K562 (cell line): ENCODE measurements around the gene COL26A1. TPM values are rescaled to one million over a fixed set of nuclear protein-coding genes. Genes with fewer than 3 reads are reported as not detected.
A peak's percentile ranks its signal among the peaks of the same experiment; 100 is the strongest.

ENCODE experiments used
- ATAC-seq: fragments of 200-7000 bp; cut with Tn5 transposase; 3 replicates; pipeline ENCODE4 v1.9.1; 2020; ENCODE audit warnings: moderate library complexity
- BruUV-seq: library from RNA; stranded (reverse); fragments of 400-500 nt; replicated peaks from 2 replicates; lab custom pipeline; 2021; lab: Mats Ljungman, UMichigan
- CTCF ChIA-PET: fragments of 300-600 bp; formaldehyde crosslinking; extraction: SDS; loops from one replicate; lab custom pipeline; 2021; ENCODE audit warnings: low intra/inter-chr PET ratio; lab: Yijun Ruan, JAX
- POLR2A ChIA-PET: fragments of 300-600, 350-650 bp; sonication (Branson Sonifier 250); formaldehyde crosslinking; extraction: SDS; loops from one replicate; lab custom pipeline; 2021; ENCODE audit warnings: antibody characterized with exemption, inconsistent platforms; lab: Yijun Ruan, JAX
- DNase-seq, 4 experiments: peaks; one replicate each; pipeline versions ENCODE4 v3.0.0 to v3.0.0-alpha.2; 2011 to 2018; ENCODE audit warnings: low spot score in 3 of 4, mixed read lengths in 3 of 4; ENCODE audit errors: extremely low read depth in 1 of 4
- FAIRE-seq: peaks from 2 replicates; lab custom pipeline; 2011; peaks lifted over from hg19 to GRCh38; lab: Jason Lieb, UNC
- H2AFZ ChIP-seq: 2 replicates; pipeline ENCODE4 v1.6.0; 2011; ENCODE audit warnings: low read depth, low read length, control low read depth, inconsistent platforms
- H3K27ac ChIP-seq: fragments of 200-600 bp; 3 replicates; pipeline ENCODE4 v1.8.0; 2011; ENCODE audit warnings: low read depth, mild to moderate bottlenecking, control low read depth, inconsistent platforms, low read length, moderate library complexity, mixed read lengths; ENCODE audit errors: extremely low read depth
- H3K27me3 ChIP-seq, 2 experiments: fragments of 300-600 bp in 1 of 2; 2 replicates in 1 of 2; 3 replicates in 1 of 2; pipeline versions ENCODE4 v1.6.0 to v1.8.0; 2011; ENCODE audit warnings: inconsistent platforms in 2 of 2, low read length in 2 of 2, mild to moderate bottlenecking in 1 of 2, mixed read lengths in 1 of 2, moderate library complexity in 1 of 2; ENCODE audit not compliant: control insufficient read depth in 2 of 2, insufficient read depth in 2 of 2
- H3K36me3 ChIP-seq: fragments of 300-600 bp; 3 replicates; pipeline ENCODE4 v1.8.0; 2011; ENCODE audit warnings: mild to moderate bottlenecking, low read length, inconsistent platforms; ENCODE audit not compliant: control insufficient read depth, insufficient read depth
- H3K4me1 ChIP-seq, 2 experiments: fragments of 200-600 bp in 1 of 2; replicated peaks in 1 of 2; 2 replicates in 1 of 2; 3 replicates in 1 of 2; pipeline versions ENCODE4 v1.5.1 to v1.8.0; 2011; ENCODE audit warnings: inconsistent platforms in 2 of 2, low read length in 2 of 2, mild to moderate bottlenecking in 1 of 2, mixed read lengths in 1 of 2, moderate library complexity in 1 of 2; ENCODE audit not compliant: control insufficient read depth in 2 of 2, insufficient read depth in 2 of 2
- H3K4me2 ChIP-seq: 2 replicates; pipeline ENCODE4 v1.6.1; 2011; ENCODE audit warnings: low read length, control low read depth, inconsistent platforms, mixed read lengths; ENCODE audit not compliant: insufficient read depth
- H3K4me3 ChIP-seq: fragments of 200-600 bp; sonication (generic), shearing (Covaris generic); 2 replicates; pipeline ENCODE4 v1.5.1; 2016; ENCODE audit warnings: control low read depth, inconsistent platforms
- H3K79me2 ChIP-seq: fragments of 200-600 bp; 3 replicates; pipeline ENCODE4 v1.8.0; 2011; ENCODE audit warnings: low read length, inconsistent platforms; ENCODE audit not compliant: control insufficient read depth, insufficient read depth
- H3K9ac ChIP-seq, 2 experiments: 2 replicates each; pipeline versions ENCODE4 v1.6.0 to v1.6.1; 2011; ENCODE audit warnings: low read depth in 2 of 2, low read length in 2 of 2, control low read depth in 1 of 2, inconsistent platforms in 1 of 2, mild to moderate bottlenecking in 1 of 2, mixed read lengths in 1 of 2; ENCODE audit not compliant: insufficient read depth in 1 of 2
- H3K9me1 ChIP-seq: one replicate; pipeline ENCODE4 v1.6.0; 2011; ENCODE audit warnings: inconsistent platforms, mild to moderate bottlenecking, low read length, moderate library complexity; ENCODE audit not compliant: control insufficient read depth, insufficient read depth
- H3K9me3 ChIP-seq: replicated peaks from 2 replicates; pipeline ENCODE4 v1.5.1; 2011; ENCODE audit warnings: low read depth, low read length, inconsistent platforms; ENCODE audit not compliant: control insufficient read depth, insufficient read depth
- H4K20me1 ChIP-seq: replicated peaks from 2 replicates; pipeline ENCODE4 v1.6.1; 2011; ENCODE audit warnings: low read length, inconsistent platforms, mixed read lengths; ENCODE audit not compliant: control insufficient read depth, insufficient read depth
- CCNT2 ChIP-seq: IDR thresholded peaks from 2 replicates; pipeline ENCODE4 v1.6.1; 2011; ENCODE audit warnings: borderline replicate concordance, low read depth, mild to moderate bottlenecking, moderate library complexity, mixed read lengths, low read length; ENCODE audit not compliant: insufficient read length; ENCODE audit errors: extremely low read depth
- GABPA ChIP-seq: fragments of 200-800 bp; sonication (Bioruptor generic); conservative IDR thresholded peaks from 2 replicates; pipeline ENCODE4 v1.6.1; 2016; ENCODE audit warnings: low read depth, missing genetic modification characterization, missing compliant biosample characterization
- KDM1A ChIP-seq, 2 experiments: fragments of 450-650 bp; IDR thresholded peaks; 2 replicates each; pipeline ENCODE4 v1.6.1; 2016; ENCODE audit warnings: mild to moderate bottlenecking in 2 of 2
- KLF13 ChIP-seq: fragments of 450-650 bp; IDR thresholded peaks from 2 replicates; pipeline ENCODE4 v1.6.1; 2016; ENCODE audit warnings: missing genetic modification characterization, low read depth, mild to moderate bottlenecking, missing compliant biosample characterization, moderate library complexity, borderline replicate concordance
- MYNN ChIP-seq, 2 experiments: sonication (generic); formaldehyde crosslinking in 1 of 2; IDR thresholded peaks; 2 replicates each; pipeline versions ENCODE4 v1.5.0 to v1.6.1; 2016 to 2020; ENCODE audit warnings: antibody characterized with exemption in 1 of 2, missing genetic modification reagents in 1 of 2
- RBM25 ChIP-seq: fragments of 200-400 bp; formaldehyde crosslinking; IDR thresholded peaks from 2 replicates; pipeline ENCODE4 v1.6.1; 2018; ENCODE audit warnings: low read length, low read depth, moderate library complexity; ENCODE audit not compliant: severe bottlenecking
- SNIP1 ChIP-seq: fragments of 450-650 bp; IDR thresholded peaks from 2 replicates; pipeline ENCODE4 v1.7.1; 2017; ENCODE audit warnings: low read depth, mild to moderate bottlenecking
- ZFP36 ChIP-seq: fragments of 150-350 bp; IDR thresholded peaks from 2 replicates; pipeline ENCODE4 v1.6.1; 2018; ENCODE audit warnings: low read length, low read depth; ENCODE audit not compliant: partially characterized antibody
- ZNF133 ChIP-seq: fragments of 250-450 bp; sonication (Bioruptor Pico); IDR thresholded peaks from 2 replicates; pipeline ENCODE4 v1.4.0; 2020; ENCODE audit warnings: mild to moderate bottlenecking
- WGBS: fragments of 100-300 bp; shearing (Covaris generic); methylation state at CpG from one replicate; pipeline ENCODE4 v1.1.6; 2016; ENCODE audit warnings: low coverage, mixed read lengths; ENCODE audit not compliant: insufficient coverage; ENCODE audit errors: missing lambda C conversion rate; 5-methylcytosine and 5-hydroxymethylcytosine counted together
- in situ Hi-C: fragments of 300-500 bp; cut with MboI; formaldehyde crosslinking; loops from 4 replicates; pipeline ENCODE4 v1.15.0; 2018; ENCODE audit warnings: inconsistent platforms, mixed read lengths
- intact Hi-C: fragments of 100-400 bp; cut with micrococcal nuclease; formaldehyde crosslinking; loops from 2 replicates; pipeline ENCODE4 v1.14.2; 2022
- polyA plus RNA-seq, 8 experiments: library from polyadenylated mRNA; depleted of rRNA in 4 of 8; stranded (reverse) in 5 of 8; unstranded in 3 of 8; fragments of >200 nt; fragmentation: Nextera tagmentation in 2 of 8; fragmentation: Illumina TruSeq in 1 of 8; extraction: Ambion mirVana in 2 of 8; extraction: Trizol in 1 of 8; gene quantifications; 2 replicates each; pipeline versions ENCODE4 v1.2.1 to v1.2.3, GENCODE V29; 2011 to 2014; ENCODE audit warnings: inconsistent platforms in 1 of 8, missing spikeins in 1 of 8
- total RNA-seq, 7 experiments: library from RNA; depleted of rRNA in 6 of 7; stranded (reverse); fragments of >200 nt in 6 of 7; fragmentation: Illumina TruSeq in 2 of 7; extraction: Trizol in 2 of 7; gene quantifications; 2 replicates each; pipeline versions ENCODE4 v1.2.1 to v1.2.3, GENCODE V29; 2011 to 2021; ENCODE audit warnings: low replicate concordance in 1 of 7
- TF ChIP-seq, protein P1 (sequence below): sonication (generic); formaldehyde crosslinking; IDR thresholded peaks from 2 replicates; pipeline ENCODE4 v1.8.0; 2022; ENCODE audit warnings: missing genetic modification reagents, mild to moderate bottlenecking, borderline replicate concordance
- TF ChIP-seq, protein P2 (sequence below): sonication (generic); formaldehyde crosslinking; IDR thresholded peaks from 2 replicates; pipeline ENCODE4 v1.5.0; 2020; ENCODE audit warnings: missing genetic modification reagents

The COL26A1 gene
- total and polyA plus RNA-seq, 9 of the 15 experiments (the other 6 are each of a cell fraction or from before 2014, with no cell fraction given) = 0.04 to 0.39 (median 0.07) TPM; not detected in 5

DNA sequence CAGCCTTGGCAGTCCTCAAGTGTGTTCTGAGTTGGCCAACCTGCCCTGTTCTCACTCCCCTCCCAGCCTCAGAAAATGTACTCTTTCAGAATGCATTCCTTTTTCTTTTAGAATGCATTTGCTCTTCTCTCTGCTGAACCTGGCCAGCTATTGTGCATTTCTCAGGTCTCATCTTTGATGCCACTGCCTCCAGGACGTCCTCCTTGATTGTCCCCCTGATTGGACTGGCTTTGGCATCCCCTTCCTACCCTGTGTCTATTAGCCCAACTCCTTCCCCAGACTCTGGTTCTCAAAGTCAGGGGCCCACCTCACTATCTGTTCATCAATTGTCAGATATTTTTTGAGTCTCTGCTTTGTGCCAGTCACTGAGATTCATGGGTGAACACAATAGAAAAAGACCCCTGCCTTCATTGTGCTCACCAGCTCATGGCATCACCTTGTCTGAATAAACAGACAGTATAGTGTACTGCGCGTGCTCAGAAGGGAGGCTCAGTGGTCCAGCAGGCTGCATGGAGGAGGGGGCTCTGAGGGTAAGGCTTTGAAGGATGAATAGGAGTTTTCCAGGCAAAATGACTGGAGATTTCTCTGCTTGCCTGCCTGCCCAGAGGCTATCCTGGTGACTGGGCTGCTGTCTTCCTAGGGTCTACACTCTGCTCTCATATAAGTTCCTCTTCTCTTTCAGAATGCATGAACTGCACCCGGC, 169.9 kb downstream of the COL26A1 start:
- Histone ChIP-seq H3K9me1 (no peaks in the 10 kb centered on the region), H3K9ac (no peak overlapping the region), H2AFZ (no peak overlapping the region), H3K27me3 (peaks cover 10 to 78% of the 10 kb centered on the region in 2 experiments; a peak in 4 of 5 replicates), H3K36me3 (no peaks in the 10 kb centered on the region), H4K20me1 (peaks cover 7% of the 10 kb centered on the region; the same call in 1 of the 2 replicates)
- no peak for FAIRE-seq
- CTCF ChIA-PET = no interaction called here
- TF ChIP-seq SNIP1 = no peak
- peak; percentile 20 for TF ChIP-seq RBM25
- peak; percentile 91 for TF ChIP-seq ZFP36
- TF ChIP-seq, all 486 proteins: peak for 2
- peaks cover 0 to 14% of the 10 kb centered on the region in 2 experiments; a peak in 2 of 5 replicates for H3K4me1 ChIP-seq
- H3K79me2 ChIP-seq = no peaks in the 10 kb centered on the region
- ATAC-seq (no peak), DNase-seq (no peak)
- 6% methylated on average over 4 of the region's 4 CpGs for WGBS
- no peak overlapping the region for H3K4me3 ChIP-seq
- intact Hi-C loops (no loop called here), in situ Hi-C loops (no loop called here)
- BruUV-seq = no TSS peak
- no peak overlapping the region for H3K4me2 ChIP-seq
- no peak overlapping the region for H3K27ac ChIP-seq
- POLR2A ChIA-PET = interaction anchor here (0.6 kb wide), 1 partner anchor 721 kb away, joined by 3 read pairs; no protein-coding TSS in a partner anchor
- H3K9me3 ChIP-seq = no peaks in the 10 kb centered on the region

DNA sequence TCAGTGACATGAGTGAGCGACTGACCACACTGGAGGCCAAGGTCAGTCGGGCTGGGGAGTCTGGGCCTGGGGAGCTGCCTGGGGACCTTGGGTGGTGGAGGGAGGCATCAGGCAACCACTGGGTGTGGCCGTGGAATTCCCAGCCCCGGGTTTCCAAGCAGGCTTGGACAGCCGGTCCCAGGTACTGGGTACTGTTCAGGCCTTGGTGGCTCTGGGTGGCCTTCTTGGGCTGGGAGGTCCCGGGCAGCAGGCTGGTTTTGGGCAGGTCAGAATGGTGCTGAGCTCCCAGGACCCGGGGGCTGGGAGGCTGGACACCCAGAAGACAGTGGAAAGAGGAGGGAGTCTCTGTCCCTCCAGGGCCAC, 170.4 kb downstream of the COL26A1 start:
- Histone ChIP-seq H3K9me1 (no peaks in the 10 kb centered on the region), H3K4me3 (no peak overlapping the region), H3K4me1 (peaks cover 0 to 17% of the 10 kb centered on the region in 2 experiments; a peak in 2 of 5 replicates), H3K27ac (no peak overlapping the region), H3K27me3 (peaks cover 8 to 73% of the 10 kb centered on the region in 2 experiments; a peak in 4 of 5 replicates), H2AFZ (no peak overlapping the region), H3K9me3 (no peaks in the 10 kb centered on the region), H3K36me3 (no peaks in the 10 kb centered on the region), H3K79me2 (no peaks in the 10 kb centered on the region), H3K4me2 (no peak overlapping the region), H3K9ac (no peak overlapping the region), H4K20me1 (peaks cover 9% of the 10 kb centered on the region; the same call in 1 of the 2 replicates)
- FAIRE-seq = no peak
- ATAC-seq = no peak
- intact Hi-C loops (no loop called here), in situ Hi-C loops (no loop called here)
- BruUV-seq = no TSS peak
- ChIA-PET POLR2A (interaction anchor here (0.6 kb wide), 1 partner anchor 721 kb away, joined by 3 read pairs; no protein-coding TSS in a partner anchor), CTCF (no interaction called here)
- DNase-seq = no peak
- WGBS = 0% methylated on average over 7 of the region's 7 CpGs
- TF ChIP-seq CCNT2 (no peak), ZNF133 (CRISPR knock-in tag) (no peak), MYNN (IDR thresholded peaks at IDR 0.05) (no peak), MYNN (CRISPR knock-in tag; IDR thresholded peaks at IDR 0.05) (no peak), KDM1A (IDR thresholded peaks at IDR 0.05) (no peak), GABPA (no peak), KLF13 (tag) (no peak)
- TF ChIP-seq, protein P1, sequence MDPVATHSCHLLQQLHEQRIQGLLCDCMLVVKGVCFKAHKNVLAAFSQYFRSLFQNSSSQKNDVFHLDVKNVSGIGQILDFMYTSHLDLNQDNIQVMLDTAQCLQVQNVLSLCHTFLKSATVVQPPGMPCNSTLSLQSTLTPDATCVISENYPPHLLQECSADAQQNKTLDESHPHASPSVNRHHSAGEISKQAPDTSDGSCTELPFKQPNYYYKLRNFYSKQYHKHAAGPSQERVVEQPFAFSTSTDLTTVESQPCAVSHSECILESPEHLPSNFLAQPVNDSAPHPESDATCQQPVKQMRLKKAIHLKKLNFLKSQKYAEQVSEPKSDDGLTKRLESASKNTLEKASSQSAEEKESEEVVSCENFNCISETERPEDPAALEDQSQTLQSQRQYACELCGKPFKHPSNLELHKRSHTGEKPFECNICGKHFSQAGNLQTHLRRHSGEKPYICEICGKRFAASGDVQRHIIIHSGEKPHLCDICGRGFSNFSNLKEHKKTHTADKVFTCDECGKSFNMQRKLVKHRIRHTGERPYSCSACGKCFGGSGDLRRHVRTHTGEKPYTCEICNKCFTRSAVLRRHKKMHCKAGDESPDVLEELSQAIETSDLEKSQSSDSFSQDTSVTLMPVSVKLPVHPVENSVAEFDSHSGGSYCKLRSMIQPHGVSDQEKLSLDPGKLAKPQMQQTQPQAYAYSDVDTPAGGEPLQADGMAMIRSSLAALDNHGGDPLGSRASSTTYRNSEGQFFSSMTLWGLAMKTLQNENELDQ (CRISPR knock-in tag) = no peak
- TF ChIP-seq, protein P2, sequence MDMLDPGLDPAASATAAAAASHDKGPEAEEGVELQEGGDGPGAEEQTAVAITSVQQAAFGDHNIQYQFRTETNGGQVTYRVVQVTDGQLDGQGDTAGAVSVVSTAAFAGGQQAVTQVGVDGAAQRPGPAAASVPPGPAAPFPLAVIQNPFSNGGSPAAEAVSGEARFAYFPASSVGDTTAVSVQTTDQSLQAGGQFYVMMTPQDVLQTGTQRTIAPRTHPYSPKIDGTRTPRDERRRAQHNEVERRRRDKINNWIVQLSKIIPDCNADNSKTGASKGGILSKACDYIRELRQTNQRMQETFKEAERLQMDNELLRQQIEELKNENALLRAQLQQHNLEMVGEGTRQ (CRISPR knock-in tag) = no peak
